ENCODE measurements around the gene SRPK3.

GRCh38 chrX:153794897-153795816 lies 14.3 kb downstream of the SRPK3 start:
- TF ChIP-seq EZH2 (IDR thresholded peaks at IDR 0.05; ENCODE audit: borderline replicate concordance, low read depth, low read length, severe bottlenecking) (no peak), CTCF (IDR thresholded peaks at IDR 0.05; ENCODE audit: extremely low read depth in 1 of 2, insufficient read depth in 1 of 2, low read depth in 1 of 2, low read length in 2 of 2) (no peak), POLR2A (IDR thresholded peaks at IDR 0.05; ENCODE audit: low read depth, low read length) (no peak)

Measured in endothelial cell of umbilical vein (primary cell).